ENCODE data around the gene BLOC1S5.
"Not testable (repeated sequence)": the region's sequence is repeated elsewhere in the genome, so short reads cannot be mapped to it uniquely, and the experiment has no call there.

The BLOC1S5 gene

GRCh38 chr6:7991536-7991935 lies 72.7 kb downstream of the BLOC1S5 start:
- no peak for DNase-seq

GRCh38 chr6:7986219-7986618 lies 78.0 kb downstream of the BLOC1S5 start:
- DNase-seq, result no peak

GRCh38 chr6:7983967-7984366 lies 80.2 kb downstream of the BLOC1S5 start:
- not testable (repeated sequence) for DNase-seq

- no peak for DNase-seq
Observed at GRCh38 chr6:7979831-7980230, 84.4 kb downstream of the BLOC1S5 start.

GRCh38 chr6:7978736-7979135 lies 85.5 kb downstream of the BLOC1S5 start:
- DNase-seq, result no peak

- DNase-seq, result no peak
Observed at GRCh38 chr6:7976485-7977056, 87.6 kb downstream of the BLOC1S5 start.

- no peak for DNase-seq
Observed at GRCh38 chr6:7975764-7976146, 88.4 kb downstream of the BLOC1S5 start.

- peak; percentile 34 for DNase-seq
Observed at GRCh38 chr6:7974938-7975763, 89.0 kb downstream of the BLOC1S5 start.

- DNase-seq, result no peak
Observed at GRCh38 chr6:7974565-7974937, 89.6 kb downstream of the BLOC1S5 start.

GRCh38 chr6:7973584-7973983 lies 90.6 kb downstream of the BLOC1S5 start:
- DNase-seq, result no peak

- no peak for DNase-seq
Observed at GRCh38 chr6:7971499-7971898, 92.7 kb downstream of the BLOC1S5 start.

- no peak for DNase-seq
Observed at GRCh38 chr6:7970616-7971015, 93.6 kb downstream of the BLOC1S5 start.

All from left hindlimb (tissue), 1 donor.